NCI-H187 treated with DMSO at 0.1 percent for 48 hours (cell line): ENCODE measurements around the gene ESR1.

ENCODE experiments used
- DNase-seq: peaks from one replicate; lab custom pipeline; 2025; lab: John Stamatoyannopoulos, UW

The ESR1 gene

GRCh38 chr6:151807513-151808370, at the start of gene ESR1:
ESR1 (plus strand) TSS chr6:151807682; CDS start chr6:151807913, 231 bp downstream.
- no peak for DNase-seq

DNA sequence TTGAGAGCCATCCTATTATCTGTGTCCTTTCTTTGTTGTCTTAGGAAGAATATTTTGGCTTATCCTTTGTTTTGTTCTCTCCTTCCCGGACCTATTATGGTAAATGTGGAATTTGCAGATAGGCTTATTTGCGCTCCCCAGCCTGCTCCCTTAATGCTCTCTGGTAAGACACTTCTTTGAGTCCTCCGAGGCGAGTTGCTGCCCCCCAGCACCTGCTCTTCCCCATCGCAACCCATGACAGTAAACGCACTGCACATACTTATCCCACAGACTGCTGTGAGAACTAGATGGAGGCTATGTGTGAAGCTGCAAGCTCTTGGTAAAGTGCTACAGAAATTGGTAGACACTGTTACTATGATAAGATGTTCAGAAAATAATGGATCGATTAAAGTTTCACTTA, 47.0 kb upstream of the ESR1 start:
- DNase-seq = no peak

- DNase-seq = no peak
Observed at GRCh38 chr6:151761851-151762250, 45.6 kb upstream of the ESR1 start.

DNA sequence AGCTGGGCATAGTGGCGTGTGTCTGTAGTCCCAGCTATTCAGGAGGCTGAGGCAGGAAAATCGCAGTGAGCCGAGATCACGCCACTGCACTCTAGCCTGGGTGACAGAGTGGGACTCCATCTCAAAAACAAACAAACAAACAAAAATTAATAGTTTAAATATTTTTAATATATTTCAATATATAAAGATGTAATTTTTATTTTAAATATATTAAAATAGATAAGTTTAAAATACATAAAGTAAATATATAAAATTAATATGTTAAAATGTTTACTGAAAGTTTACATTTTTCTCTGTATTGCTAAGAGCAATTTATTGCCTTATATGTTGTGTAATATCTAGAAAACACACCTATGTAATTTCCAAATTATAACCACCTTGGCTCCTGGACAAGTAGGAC, 44.7 kb upstream of the ESR1 start:
- DNase-seq = no peak

GRCh38 chr6:151763303-151763702, 44.2 kb upstream of the ESR1 start:
- DNase-seq = no peak

- DNase-seq = no peak
Observed at GRCh38 chr6:151763938-151764680, 43.4 kb upstream of the ESR1 start.

DNA sequence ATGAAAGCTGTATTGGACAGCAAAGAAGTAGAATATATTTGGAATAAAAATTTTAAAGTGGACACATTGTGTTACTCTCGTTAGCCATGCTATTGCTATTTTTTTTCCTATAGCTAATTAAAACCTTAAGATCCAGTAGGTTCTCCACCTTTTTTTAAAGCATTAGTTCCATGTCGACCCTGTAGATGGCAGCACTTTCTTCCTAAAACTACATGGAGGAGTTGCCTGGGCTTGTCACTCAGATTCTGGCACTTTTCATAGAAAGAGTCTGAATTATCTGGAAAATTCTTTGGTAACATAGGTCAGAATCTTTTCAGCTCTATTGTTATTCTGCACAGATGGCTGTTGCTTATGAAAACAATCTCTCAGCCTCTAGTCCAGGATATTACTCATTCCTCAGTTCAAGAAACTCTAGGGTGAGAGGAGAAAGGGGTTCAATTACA, 42.0 kb upstream of the ESR1 start:
- no peak for DNase-seq

- DNase-seq = no peak
Observed at GRCh38 chr6:151772446-151772845, 35.0 kb upstream of the ESR1 start.

GRCh38 chr6:151773382-151773781, 34.1 kb upstream of the ESR1 start:
- DNase-seq = no peak

DNA sequence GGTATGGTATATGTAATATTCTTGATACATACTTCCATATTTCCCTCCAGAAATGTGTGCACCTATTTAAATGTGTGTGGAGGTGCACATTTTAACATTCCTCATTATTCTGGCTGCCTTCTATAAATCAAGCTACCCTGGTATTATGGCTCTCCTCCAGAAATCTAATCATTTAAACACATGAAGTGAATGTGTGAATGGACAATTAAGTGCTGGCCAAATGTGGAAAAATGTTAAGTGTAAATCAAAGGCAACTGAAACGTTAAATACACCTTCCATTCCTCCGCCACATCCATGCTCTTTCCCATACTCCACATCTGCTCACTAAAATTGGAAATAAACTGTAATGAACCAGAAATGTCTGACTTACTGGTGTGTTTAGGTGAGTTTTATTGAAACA, 24.9 kb upstream of the ESR1 start:
- no peak for DNase-seq

DNA sequence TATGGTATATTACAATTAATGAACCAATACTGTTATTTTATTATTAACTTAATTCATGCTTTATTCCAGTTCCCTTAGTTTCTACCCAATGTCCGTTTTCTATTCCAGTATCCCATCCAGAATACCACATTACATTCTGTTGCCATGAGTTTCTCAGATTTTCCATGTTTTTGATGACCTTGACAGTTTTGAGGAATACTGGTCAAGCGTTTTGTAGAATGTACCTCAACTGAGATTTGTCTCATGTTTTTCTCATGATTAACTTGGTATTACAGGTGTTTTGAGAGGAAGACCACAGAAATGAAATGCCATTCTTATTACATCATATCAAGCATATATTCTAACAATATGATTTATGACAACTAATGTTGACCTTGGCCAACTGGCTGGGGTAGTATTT, 23.8 kb upstream of the ESR1 start:
- no peak for DNase-seq

GRCh38 chr6:151784441-151785214, 22.9 kb upstream of the ESR1 start:
- no peak for DNase-seq

DNA sequence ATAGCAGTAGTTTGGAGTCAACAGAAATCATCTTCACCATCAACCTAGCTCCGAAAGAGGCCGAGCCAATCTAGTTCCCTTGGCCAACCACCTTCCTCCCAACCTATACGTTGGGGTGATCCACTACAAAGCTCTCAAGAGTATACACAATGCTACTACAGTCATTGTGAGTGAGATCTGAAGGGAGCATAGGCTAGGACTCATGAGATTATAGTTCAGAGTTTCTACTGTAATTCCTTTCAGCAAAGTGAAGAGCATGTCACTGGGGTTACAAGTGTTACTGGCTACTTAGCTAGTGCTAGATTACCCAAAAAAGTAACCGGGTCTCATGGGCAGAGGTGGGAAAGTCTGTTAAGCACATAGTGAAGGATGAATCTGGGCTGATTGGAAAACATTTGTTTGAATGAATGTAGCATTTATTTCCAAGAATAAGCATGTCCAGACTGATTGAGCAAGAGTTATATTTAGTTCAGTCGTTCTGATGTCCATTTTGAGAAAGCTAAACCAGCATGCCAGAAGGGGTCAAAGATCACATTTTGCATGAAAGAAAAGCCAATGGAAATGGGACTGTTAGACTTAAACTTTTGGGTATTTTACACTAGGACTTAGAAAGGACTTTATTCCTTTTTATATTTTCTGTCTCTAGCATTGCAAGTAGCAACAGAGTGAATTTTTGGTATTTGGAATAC, 10.5 kb upstream of the ESR1 start:
- DNase-seq = no peak

- no peak for DNase-seq
Observed at GRCh38 chr6:151803743-151804142, 3.7 kb upstream of the ESR1 start.

GRCh38 chr6:151804585-151805285, 2.7 kb upstream of the ESR1 start:
- no peak for DNase-seq

GRCh38 chr6:151805286-151805840, 2.1 kb upstream of the ESR1 start:
- no peak for DNase-seq

GRCh38 chr6:151806757-151807512, 547 bp upstream of the ESR1 start:
- no peak for DNase-seq

GRCh38 chr6:151808371-151809241, 1.1 kb downstream of the ESR1 start:
- no peak for DNase-seq

- DNase-seq = no peak
Observed at GRCh38 chr6:151811081-151811480, 3.6 kb downstream of the ESR1 start.
